Measurements from ENCODE around the gene ZFTA.
"Not testable (repeated sequence)": the region's sequence is repeated elsewhere in the genome, so short reads cannot be mapped to it uniquely, and the experiment has no call there.

- TF ChIP-seq CTCF, POLR2A (IDR thresholded peaks at IDR 0.05): not testable (repeated sequence)
Measured at GRCh38 chr11:63771741-63772318, 3.3 kb upstream of the ZFTA start.

Measured in gastroesophageal sphincter (tissue), 3 donors.